OCI-LY3 (cell line): ENCODE data around the gene IFI30.
A peak's percentile ranks its signal among the peaks of the same experiment; 100 is the strongest.

Experiments
- CTCF ChIP-seq: fragments of 200-600, 300-600 bp; sonication (generic); IDR thresholded peaks from 2 replicates; pipeline ENCODE4 v1.5.1; 2014; ENCODE audit warnings: antibody characterized with exemption, low read length, low read depth
- EZH2phosphoT487 ChIP-seq: fragments of 200-600 bp; shearing (Covaris generic); IDR thresholded peaks from 2 replicates; pipeline ENCODE4 v1.6.1; 2018; ENCODE audit warnings: antibody characterized with exemption, mixed run types, low read depth

GRCh38 chr19:18152442-18152816 is 21.2 kb upstream of the IFI30 start:
- TF ChIP-seq CTCF (peak; percentile 92), EZH2phosphoT487 (no peak)
